ENCODE measurements around the gene PI4KA. TPM values are rescaled to one million over a fixed set of nuclear protein-coding genes. Genes with fewer than 3 reads are reported as not detected.
A peak's percentile ranks its signal among the peaks of the same experiment; 100 is the strongest.

The PI4KA gene
- total and polyA plus RNA-seq, 2 of the 13 experiments (the other 11 are each of a cell fraction or from before 2014, with no cell fraction given), result 27.4 to 56.4 TPM

DNA sequence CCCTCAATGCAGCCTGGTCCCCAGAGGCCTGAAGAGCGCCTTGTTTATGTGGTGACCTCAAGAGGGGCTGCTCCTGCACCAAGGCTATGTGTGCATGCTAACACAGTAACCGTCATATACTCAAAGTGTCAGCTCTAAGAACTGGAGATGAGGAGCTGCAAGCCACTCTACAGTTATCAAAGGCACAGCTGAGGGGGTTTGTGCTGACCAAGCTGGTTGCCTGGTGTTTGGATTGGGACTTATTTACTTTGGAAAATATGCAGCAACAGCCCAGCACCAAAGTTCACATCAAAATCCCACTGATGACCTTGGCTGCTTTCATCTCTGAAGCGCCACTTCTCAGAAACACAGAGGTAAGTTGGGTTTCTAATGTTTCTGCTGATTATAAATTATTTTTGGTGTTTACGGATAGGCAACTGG, 84.8 kb downstream of the PI4KA start, which contains the start of gene SERPIND1 (continued):
- TF ChIP-seq NFE2L1 (CRISPR knock-in tag; IDR thresholded peaks at IDR 0.05; ENCODE audit: borderline replicate concordance) (no peak), ESRRA (CRISPR knock-in tag; IDR thresholded peaks at IDR 0.05; ENCODE audit: low read depth) (peak; percentile 88), RFX1 (IDR thresholded peaks at IDR 0.05) (peak; percentile 3; the same call in 1 of the 2 replicates), ZNF816 (CRISPR knock-in tag; IDR thresholded peaks at IDR 0.05; ENCODE audit: borderline replicate concordance) (no peak), ZNF883 (CRISPR knock-in tag; IDR thresholded peaks at IDR 0.05; ENCODE audit: not compliant biosample characterization) (no peak), SMARCE1 (IDR thresholded peaks at IDR 0.05; ENCODE audit: borderline replicate concordance) (no peak), ZNF552 (CRISPR knock-in tag; IDR thresholded peaks at IDR 0.05; ENCODE audit: borderline replicate concordance) (no peak), JARID2 (CRISPR knock-in tag; IDR thresholded peaks at IDR 0.05; ENCODE audit: insufficient replicate concordance) (peak; percentile 15), GATAD1 (CRISPR knock-in tag; IDR thresholded peaks at IDR 0.05) (peak; percentile 39; the same call in 1 of the 2 replicates), FOXM1 (CRISPR knock-in tag; IDR thresholded peaks at IDR 0.05) (no peak), ZSCAN21 (CRISPR knock-in tag; IDR thresholded peaks at IDR 0.05; ENCODE audit: borderline replicate concordance) (no peak), KDM3A (CRISPR knock-in tag; IDR thresholded peaks at IDR 0.05; ENCODE audit: low read depth) (no peak), ZNF264 (CRISPR knock-in tag; IDR thresholded peaks at IDR 0.05) (peak; percentile 77; the same call in 1 of the 2 replicates), PHB2 (IDR thresholded peaks at IDR 0.05; ENCODE audit: partially characterized antibody) (no peak), DNMT1 (CRISPR knock-in tag; IDR thresholded peaks at IDR 0.05) (no peak), RFX5 (IDR thresholded peaks at IDR 0.05; ENCODE audit: low read depth, low read length) (peak; percentile 63; the same call in 1 of the 2 replicates), MIXL1 (CRISPR knock-in tag; IDR thresholded peaks at IDR 0.05) (0 out of 2 replicates have a peak, but pooled peaks have one; percentile 45), ZFP1 (CRISPR knock-in tag; IDR thresholded peaks at IDR 0.05) (no peak; the same call in 1 of the 2 replicates), NCOA5 (CRISPR knock-in tag; IDR thresholded peaks at IDR 0.05) (no peak), ZNF260 (CRISPR knock-in tag; IDR thresholded peaks at IDR 0.05; ENCODE audit: borderline replicate concordance, low read depth) (no peak), ARNT (IDR thresholded peaks at IDR 0.05) (no peak), ARID2 (CRISPR knock-in tag; IDR thresholded peaks at IDR 0.05; ENCODE audit: borderline replicate concordance) (0 out of 2 replicates have a peak, but pooled peaks have one; percentile 73)
- TF ChIP-seq, protein P1, sequence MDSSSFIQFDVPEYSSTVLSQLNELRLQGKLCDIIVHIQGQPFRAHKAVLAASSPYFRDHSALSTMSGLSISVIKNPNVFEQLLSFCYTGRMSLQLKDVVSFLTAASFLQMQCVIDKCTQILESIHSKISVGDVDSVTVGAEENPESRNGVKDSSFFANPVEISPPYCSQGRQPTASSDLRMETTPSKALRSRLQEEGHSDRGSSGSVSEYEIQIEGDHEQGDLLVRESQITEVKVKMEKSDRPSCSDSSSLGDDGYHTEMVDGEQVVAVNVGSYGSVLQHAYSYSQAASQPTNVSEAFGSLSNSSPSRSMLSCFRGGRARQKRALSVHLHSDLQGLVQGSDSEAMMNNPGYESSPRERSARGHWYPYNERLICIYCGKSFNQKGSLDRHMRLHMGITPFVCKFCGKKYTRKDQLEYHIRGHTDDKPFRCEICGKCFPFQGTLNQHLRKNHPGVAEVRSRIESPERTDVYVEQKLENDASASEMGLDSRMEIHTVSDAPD (CRISPR knock-in tag; IDR thresholded peaks at IDR 0.05), result peak; percentile 94
- TF ChIP-seq, protein P2, sequence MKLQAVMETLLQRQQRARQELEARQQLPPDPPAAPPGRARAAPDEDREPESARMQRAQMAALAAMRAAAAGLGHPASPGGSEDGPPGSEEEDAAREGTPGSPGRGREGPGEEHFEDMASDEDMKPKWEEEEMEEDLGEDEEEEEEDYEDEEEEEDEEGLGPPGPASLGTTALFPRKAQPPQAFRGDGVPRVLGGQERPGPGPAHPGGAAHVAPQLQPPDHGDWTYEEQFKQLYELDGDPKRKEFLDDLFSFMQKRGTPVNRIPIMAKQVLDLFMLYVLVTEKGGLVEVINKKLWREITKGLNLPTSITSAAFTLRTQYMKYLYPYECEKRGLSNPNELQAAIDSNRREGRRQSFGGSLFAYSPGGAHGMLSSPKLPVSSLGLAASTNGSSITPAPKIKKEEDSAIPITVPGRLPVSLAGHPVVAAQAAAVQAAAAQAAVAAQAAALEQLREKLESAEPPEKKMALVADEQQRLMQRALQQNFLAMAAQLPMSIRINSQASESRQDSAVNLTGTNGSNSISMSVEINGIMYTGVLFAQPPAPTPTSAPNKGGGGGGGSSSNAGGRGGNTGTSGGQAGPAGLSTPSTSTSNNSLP (IDR thresholded peaks at IDR 0.05; ENCODE audit: low read depth, low read length), result peak; percentile 87
- TF ChIP-seq, protein P3, sequence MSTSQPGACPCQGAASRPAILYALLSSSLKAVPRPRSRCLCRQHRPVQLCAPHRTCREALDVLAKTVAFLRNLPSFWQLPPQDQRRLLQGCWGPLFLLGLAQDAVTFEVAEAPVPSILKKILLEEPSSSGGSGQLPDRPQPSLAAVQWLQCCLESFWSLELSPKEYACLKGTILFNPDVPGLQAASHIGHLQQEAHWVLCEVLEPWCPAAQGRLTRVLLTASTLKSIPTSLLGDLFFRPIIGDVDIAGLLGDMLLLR (CRISPR knock-in tag; IDR thresholded peaks at IDR 0.05), result no peak
- TF ChIP-seq, protein P4, sequence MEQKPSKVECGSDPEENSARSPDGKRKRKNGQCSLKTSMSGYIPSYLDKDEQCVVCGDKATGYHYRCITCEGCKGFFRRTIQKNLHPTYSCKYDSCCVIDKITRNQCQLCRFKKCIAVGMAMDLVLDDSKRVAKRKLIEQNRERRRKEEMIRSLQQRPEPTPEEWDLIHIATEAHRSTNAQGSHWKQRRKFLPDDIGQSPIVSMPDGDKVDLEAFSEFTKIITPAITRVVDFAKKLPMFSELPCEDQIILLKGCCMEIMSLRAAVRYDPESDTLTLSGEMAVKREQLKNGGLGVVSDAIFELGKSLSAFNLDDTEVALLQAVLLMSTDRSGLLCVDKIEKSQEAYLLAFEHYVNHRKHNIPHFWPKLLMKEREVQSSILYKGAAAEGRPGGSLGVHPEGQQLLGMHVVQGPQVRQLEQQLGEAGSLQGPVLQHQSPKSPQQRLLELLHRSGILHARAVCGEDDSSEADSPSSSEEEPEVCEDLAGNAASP (CRISPR knock-in tag; IDR thresholded peaks at IDR 0.05; ENCODE audit: borderline replicate concordance), result peak; percentile 87

Measured in HepG2 (cell line).